Neural progenitor cell (in vitro differentiated cells): ENCODE results near the gene RAPGEF5. TPM values are rescaled to one million over a fixed set of nuclear protein-coding genes. Genes with fewer than 3 reads are reported as not detected.

Source experiments
- DNase-seq: peaks from one replicate; pipeline ENCODE4 v3.0.0-alpha.2; 2016; ENCODE audit warnings: low spot score
- H2AFZ ChIP-seq: fragments of 200-600 bp; sonication (generic); replicated peaks from 2 replicates; pipeline ENCODE4 v1.6.1; 2016; ENCODE audit warnings: antibody characterized with exemption
- H3F3A ChIP-seq: fragments of 200-600 bp; sonication (generic); 2 replicates; pipeline ENCODE4 v1.6.1; 2016; ENCODE audit warnings: antibody characterized with exemption, low read depth
- H3K27ac ChIP-seq: fragments of 200-600 bp; sonication (generic); 2 replicates; pipeline ENCODE4 v1.5.1; 2016; ENCODE audit warnings: mild to moderate bottlenecking
- H3K27me3 ChIP-seq: fragments of 200-600 bp; sonication (generic); 2 replicates; pipeline ENCODE4 v1.6.1; 2016; ENCODE audit warnings: mild to moderate bottlenecking, moderate library complexity
- H3K36me3 ChIP-seq: fragments of 200-600 bp; sonication (generic); 2 replicates; pipeline ENCODE4 v1.5.1; 2016
- H3K4me1 ChIP-seq: fragments of 200-600 bp; sonication (generic); 2 replicates; pipeline ENCODE4 v1.6.1; 2016; ENCODE audit warnings: mixed run types
- H3K4me2 ChIP-seq: fragments of 200-600 bp; sonication (generic); 2 replicates; pipeline ENCODE4 v1.6.1; 2016
- H3K4me3 ChIP-seq: fragments of 200-600 bp; sonication (generic); 2 replicates; pipeline ENCODE4 v1.5.1; 2016
- H3K79me2 ChIP-seq: fragments of 200-600 bp; sonication (generic); 2 replicates; pipeline ENCODE4 v1.6.1; 2016; ENCODE audit warnings: low read depth
- H3K9ac ChIP-seq: fragments of 200-600 bp; sonication (generic); 2 replicates; pipeline ENCODE4 v1.6.1; 2016
- H3K9me3 ChIP-seq: fragments of 200-600 bp; sonication (generic); 2 replicates; pipeline ENCODE4 v1.5.1; 2016; ENCODE audit warnings: low read depth
- H4K20me1 ChIP-seq: fragments of 200-600 bp; sonication (generic); 2 replicates; pipeline ENCODE4 v1.6.1; 2016; ENCODE audit warnings: low read depth
- H3K27ac Mint-ChIP-seq: 3 replicates; pipeline ENCODE4 v1.8.0; 2021; ENCODE audit warnings: mixed read lengths
- H3K27me3 Mint-ChIP-seq: 2 replicates; pipeline ENCODE4 v1.8.0; 2022; ENCODE audit warnings: low read depth, mild to moderate bottlenecking, inconsistent platforms, moderate library complexity, mixed read lengths; ENCODE audit not compliant: insufficient read depth
- H3K36me3 Mint-ChIP-seq: 3 replicates; pipeline ENCODE4 v1.8.0; 2021; ENCODE audit warnings: mixed read lengths
- H3K4me1 Mint-ChIP-seq: 3 replicates; pipeline ENCODE4 v1.8.0; 2021; ENCODE audit warnings: mixed read lengths
- H3K4me3 Mint-ChIP-seq: 3 replicates; pipeline ENCODE4 v1.8.0; 2021; ENCODE audit warnings: mild to moderate bottlenecking, moderate library complexity, mixed read lengths
- H3K9me3 Mint-ChIP-seq: 3 replicates; pipeline ENCODE4 v1.8.0; 2020; ENCODE audit warnings: mixed read lengths
- CTCF ChIP-seq: fragments of 200-600 bp; sonication (generic); IDR thresholded peaks from 2 replicates; pipeline ENCODE4 v1.5.1; 2017; ENCODE audit warnings: antibody characterized with exemption, mild to moderate bottlenecking
- EZH2 ChIP-seq: fragments of 200-600 bp; sonication (generic); IDR thresholded peaks from 2 replicates; pipeline ENCODE4 v1.6.1; 2017; ENCODE audit warnings: antibody characterized with exemption, mild to moderate bottlenecking, moderate library complexity
- EZH2phosphoT487 ChIP-seq: fragments of 200-600 bp; sonication (generic); IDR thresholded peaks from 2 replicates; pipeline ENCODE4 v1.6.1; 2017; ENCODE audit warnings: antibody characterized with exemption
- total RNA-seq: library from RNA; depleted of rRNA; stranded (reverse); fragments of >200 nt; gene quantifications from 2 replicates; pipeline ENCODE4 v1.2.3, GENCODE V29; 2015; ENCODE audit warnings: low replicate concordance

Gene RAPGEF5
- total RNA-seq, 1 donor from 2014 or later, result 5.7 TPM

GRCh38 chr7:22168129-22168634 lies 188.8 kb downstream of the RAPGEF5 start:
- H3K36me3 Mint-ChIP-seq, result no peaks in the 10 kb centered on the region
- H3F3A ChIP-seq, result no peaks in the 10 kb centered on the region
- H3K4me2 ChIP-seq, result no peak overlapping the region
- no peak overlapping the region for H3K4me3 ChIP-seq
- H3K36me3 ChIP-seq, result no peaks in the 10 kb centered on the region
- H4K20me1 ChIP-seq, result no peaks in the 10 kb centered on the region
- no peaks in the 10 kb centered on the region for H3K79me2 ChIP-seq
- H3K27ac Mint-ChIP-seq, result no peak overlapping the region
- no peaks in the 10 kb centered on the region for H3K27me3 ChIP-seq
- peaks cover 5% of the 10 kb centered on the region for H3K4me1 Mint-ChIP-seq
- no peaks in the 10 kb centered on the region for H3K27me3 Mint-ChIP-seq
- H3K4me1 ChIP-seq, result no peaks in the 10 kb centered on the region
- no peaks in the 10 kb centered on the region for H3K9me3 ChIP-seq
- no peaks in the 10 kb centered on the region for H3K9me3 Mint-ChIP-seq
- H3K9ac ChIP-seq, result no peak overlapping the region
- H3K27ac ChIP-seq, result no peak overlapping the region
- H2AFZ ChIP-seq, result no peak overlapping the region
- no peak for DNase-seq
- H3K4me3 Mint-ChIP-seq, result no peak overlapping the region
- no peak for TF ChIP-seq EZH2phosphoT487
- no peak for TF ChIP-seq EZH2
- no peak for TF ChIP-seq CTCF

GRCh38 chr7:22167482-22167881 lies 189.5 kb downstream of the RAPGEF5 start:
- no peaks in the 10 kb centered on the region for H3K9me3 Mint-ChIP-seq
- H3K4me1 Mint-ChIP-seq, result peaks cover 2% of the 10 kb centered on the region
- H3K27ac Mint-ChIP-seq, result no peak overlapping the region
- H3K9ac ChIP-seq, result no peak overlapping the region
- H3K36me3 Mint-ChIP-seq, result no peaks in the 10 kb centered on the region
- no peaks in the 10 kb centered on the region for H3F3A ChIP-seq
- no peaks in the 10 kb centered on the region for H3K27me3 ChIP-seq
- no peak for DNase-seq
- no peaks in the 10 kb centered on the region for H3K36me3 ChIP-seq
- no peak for TF ChIP-seq EZH2phosphoT487
- no peak for TF ChIP-seq EZH2
- H3K4me3 Mint-ChIP-seq, result no peak overlapping the region
- H3K4me1 ChIP-seq, result no peaks in the 10 kb centered on the region
- no peaks in the 10 kb centered on the region for H3K9me3 ChIP-seq
- H3K4me3 ChIP-seq, result no peak overlapping the region
- no peaks in the 10 kb centered on the region for H4K20me1 ChIP-seq
- no peaks in the 10 kb centered on the region for H3K79me2 ChIP-seq
- H3K27me3 Mint-ChIP-seq, result no peaks in the 10 kb centered on the region
- no peak overlapping the region for H3K27ac ChIP-seq
- H3K4me2 ChIP-seq, result no peak overlapping the region
- no peak overlapping the region for H2AFZ ChIP-seq

GRCh38 chr7:22166928-22167327 lies 190.0 kb downstream of the RAPGEF5 start:
- no peaks in the 10 kb centered on the region for H3K4me1 Mint-ChIP-seq
- H3K27me3 ChIP-seq, result no peaks in the 10 kb centered on the region
- no peaks in the 10 kb centered on the region for H3K4me1 ChIP-seq
- no peaks in the 10 kb centered on the region for H3K79me2 ChIP-seq
- H4K20me1 ChIP-seq, result no peaks in the 10 kb centered on the region
- no peaks in the 10 kb centered on the region for H3F3A ChIP-seq
- no peak for DNase-seq
- H3K9ac ChIP-seq, result no peak overlapping the region
- no peaks in the 10 kb centered on the region for H3K9me3 ChIP-seq
- TF ChIP-seq EZH2phosphoT487 (no peak), CTCF (no peak), EZH2 (no peak)
- no peaks in the 10 kb centered on the region for H3K27me3 Mint-ChIP-seq
- H3K4me3 ChIP-seq, result no peak overlapping the region
- H3K27ac ChIP-seq, result no peak overlapping the region
- no peak overlapping the region for H3K4me3 Mint-ChIP-seq
- no peak overlapping the region for H3K4me2 ChIP-seq
- no peaks in the 10 kb centered on the region for H3K9me3 Mint-ChIP-seq
- H3K36me3 Mint-ChIP-seq, result no peaks in the 10 kb centered on the region
- peak overlapping the region; percentile 12 for H3K27ac Mint-ChIP-seq
- H3K36me3 ChIP-seq, result no peaks in the 10 kb centered on the region
- H2AFZ ChIP-seq, result no peak overlapping the region

GRCh38 chr7:22159341-22159740 lies 197.6 kb downstream of the RAPGEF5 start:
- no peak overlapping the region for H3K4me2 ChIP-seq
- Mint-ChIP-seq H3K9me3 (no peaks in the 10 kb centered on the region), H3K4me3 (no peak overlapping the region), H3K27me3 (no peaks in the 10 kb centered on the region), H3K4me1 (peaks cover 39% of the 10 kb centered on the region), H3K36me3 (peaks cover 11% of the 10 kb centered on the region), H3K27ac (no peak overlapping the region)
- no peaks in the 10 kb centered on the region for H4K20me1 ChIP-seq
- H3K9ac ChIP-seq, result no peak overlapping the region
- no peaks in the 10 kb centered on the region for H3K36me3 ChIP-seq
- TF ChIP-seq CTCF (no peak), EZH2phosphoT487 (no peak), EZH2 (no peak)
- no peak overlapping the region for H3K27ac ChIP-seq
- no peaks in the 10 kb centered on the region for H3K79me2 ChIP-seq
- no peak overlapping the region for H3K4me3 ChIP-seq
- no peaks in the 10 kb centered on the region for H3K9me3 ChIP-seq
- no peak for DNase-seq
- H2AFZ ChIP-seq, result no peak overlapping the region
- H3K4me1 ChIP-seq, result peaks cover 5% of the 10 kb centered on the region
- no peaks in the 10 kb centered on the region for H3F3A ChIP-seq
- no peaks in the 10 kb centered on the region for H3K27me3 ChIP-seq
